ENCODE data around the gene HOXA1.

- no peak for TF ChIP-seq CTCF (conservative IDR thresholded peaks at IDR 0.05; ENCODE audit: low read depth, low read length)
- TF ChIP-seq POLR2A (IDR thresholded peaks at IDR 0.05; ENCODE audit: low read depth, low read length) = no peak; the same call in 1 of the 2 replicates
- TF ChIP-seq NFE2L2 (IDR thresholded peaks at IDR 0.05; ENCODE audit: low read depth, low read length) = no peak
- TF ChIP-seq MAFK (IDR thresholded peaks at IDR 0.05; ENCODE audit: low read depth, low read length) = no peak
- TF ChIP-seq CEBPB (IDR thresholded peaks at IDR 0.05; ENCODE audit: low read depth, low read length) = no peak
- no peak for TF ChIP-seq MXI1 (IDR thresholded peaks at IDR 0.05; ENCODE audit: borderline replicate concordance, low read depth, low read length)
Observed at GRCh38 chr7:27111751-27112277, 16.0 kb upstream of the HOXA1 start.

Measured in IMR-90 (cell line).